ENCODE results near the gene GAS6. TPM values are rescaled to one million over a fixed set of nuclear protein-coding genes. Genes with fewer than 3 reads are reported as not detected.

The GAS6 gene
- total RNA-seq, 1 experiment from 2014 or later, result 49.4 TPM

GRCh38 chr13:113864273-113864890 is 506 bp upstream of the GAS6 start:
- DNase-seq (ENCODE audit: low read depth, low spot score), result no peak
- ChIA-PET POLR2A (no interaction called here), CTCF (no interaction called here), RAD21 (ENCODE audit: low non-redundant PET in 1 of 2, low total read pairs in 2 of 2, uncharacterized antibody in 2 of 2, unreplicated experiment in 2 of 2) (no interaction called here)
- Histone ChIP-seq H3K9ac (ENCODE audit: low read length) (peak overlapping the region; percentile 61), H3K9me2 (ENCODE audit: insufficient read depth) (no peaks in the 10 kb centered on the region), H2AFZ (ENCODE audit: low read depth, low read length, poor library complexity, severe bottlenecking) (peak overlapping the region; percentile 86), H3K27ac (ENCODE audit: low read depth, low read length) (no peak overlapping the region), H3K27me3 (ENCODE audit: insufficient read depth, low read length) (no peaks in the 10 kb centered on the region), H3K4me2 (ENCODE audit: low read length) (peak overlapping the region; percentile 97), H3K36me3 (ENCODE audit: control insufficient read depth in 1 of 2, insufficient read depth in 2 of 2, low read length in 2 of 2) (peaks cover 0 to 6% of the 10 kb centered on the region in 2 experiments; a peak in 1 of 4 replicates), H3K9me3 (ENCODE audit: control insufficient read depth in 1 of 2, insufficient read depth in 1 of 2, low read depth in 1 of 2, low read length in 2 of 2) (no peaks in the 10 kb centered on the region), H3K4me3 (replicated peaks in 1 of 2; ENCODE audit: low read depth in 1 of 2, low read length in 2 of 2) (peak overlapping the region; percentile 57 to 76), H3K4me1 (ENCODE audit: control insufficient read depth in 1 of 2, insufficient read depth in 2 of 2, low read length in 2 of 2) (peaks cover 10 to 39% of the 10 kb centered on the region in 2 experiments), H4K20me1 (ENCODE audit: insufficient read depth) (no peaks in the 10 kb centered on the region), H3K79me2 (ENCODE audit: insufficient read depth, low read length) (peaks cover 41% of the 10 kb centered on the region)
- TSS peak; percentile 82 for BruUV-seq (replicated peaks)
- no peak for TF ChIP-seq FOSL1 (IDR thresholded peaks at IDR 0.05; ENCODE audit: low read depth)
- TF ChIP-seq EZH2 (IDR thresholded peaks at IDR 0.05), result no peak
- no peak for TF ChIP-seq POLR2A (IDR thresholded peaks at IDR 0.05; ENCODE audit: borderline replicate concordance, extremely low read depth, insufficient read depth, insufficient read length)
- TF ChIP-seq, protein P1, sequence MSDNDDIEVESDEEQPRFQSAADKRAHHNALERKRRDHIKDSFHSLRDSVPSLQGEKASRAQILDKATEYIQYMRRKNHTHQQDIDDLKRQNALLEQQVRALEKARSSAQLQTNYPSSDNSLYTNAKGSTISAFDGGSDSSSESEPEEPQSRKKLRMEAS (IDR thresholded peaks at IDR 0.05), result no peak
- no peak for TF ChIP-seq RAD21 (IDR thresholded peaks at IDR 0.05; ENCODE audit: low read depth)
- TF ChIP-seq YY1 (IDR thresholded peaks at IDR 0.05; ENCODE audit: extremely low read depth, insufficient replicate concordance, low read depth, low read length), result no peak
- ATAC-seq, result peak; percentile 16; the same call in 1 of the 2 replicates
- intact Hi-C loops (cut with micrococcal nuclease), result no loop called here

GRCh38 chr13:113862931-113863523 is 849 bp downstream of the GAS6 start:
- TF ChIP-seq ZFX (IDR thresholded peaks at IDR 0.05), result no peak
- TF ChIP-seq JUND (IDR thresholded peaks at IDR 0.05), result no peak
- no peak for TF ChIP-seq SP1 (IDR thresholded peaks at IDR 0.05; ENCODE audit: low read depth)
- TF ChIP-seq, protein P2, sequence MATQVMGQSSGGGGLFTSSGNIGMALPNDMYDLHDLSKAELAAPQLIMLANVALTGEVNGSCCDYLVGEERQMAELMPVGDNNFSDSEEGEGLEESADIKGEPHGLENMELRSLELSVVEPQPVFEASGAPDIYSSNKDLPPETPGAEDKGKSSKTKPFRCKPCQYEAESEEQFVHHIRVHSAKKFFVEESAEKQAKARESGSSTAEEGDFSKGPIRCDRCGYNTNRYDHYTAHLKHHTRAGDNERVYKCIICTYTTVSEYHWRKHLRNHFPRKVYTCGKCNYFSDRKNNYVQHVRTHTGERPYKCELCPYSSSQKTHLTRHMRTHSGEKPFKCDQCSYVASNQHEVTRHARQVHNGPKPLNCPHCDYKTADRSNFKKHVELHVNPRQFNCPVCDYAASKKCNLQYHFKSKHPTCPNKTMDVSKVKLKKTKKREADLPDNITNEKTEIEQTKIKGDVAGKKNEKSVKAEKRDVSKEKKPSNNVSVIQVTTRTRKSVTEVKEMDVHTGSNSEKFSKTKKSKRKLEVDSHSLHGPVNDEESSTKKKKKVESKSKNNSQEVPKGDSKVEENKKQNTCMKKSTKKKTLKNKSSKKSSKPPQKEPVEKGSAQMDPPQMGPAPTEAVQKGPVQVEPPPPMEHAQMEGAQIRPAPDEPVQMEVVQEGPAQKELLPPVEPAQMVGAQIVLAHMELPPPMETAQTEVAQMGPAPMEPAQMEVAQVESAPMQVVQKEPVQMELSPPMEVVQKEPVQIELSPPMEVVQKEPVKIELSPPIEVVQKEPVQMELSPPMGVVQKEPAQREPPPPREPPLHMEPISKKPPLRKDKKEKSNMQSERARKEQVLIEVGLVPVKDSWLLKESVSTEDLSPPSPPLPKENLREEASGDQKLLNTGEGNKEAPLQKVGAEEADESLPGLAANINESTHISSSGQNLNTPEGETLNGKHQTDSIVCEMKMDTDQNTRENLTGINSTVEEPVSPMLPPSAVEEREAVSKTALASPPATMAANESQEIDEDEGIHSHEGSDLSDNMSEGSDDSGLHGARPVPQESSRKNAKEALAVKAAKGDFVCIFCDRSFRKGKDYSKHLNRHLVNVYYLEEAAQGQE (IDR thresholded peaks at IDR 0.05; ENCODE audit: low read depth), result no peak
- TF ChIP-seq POLR2AphosphoS5 (IDR thresholded peaks at IDR 0.05; ENCODE audit: low read depth, low read length), result no peak
- no peak for TF ChIP-seq ELF1 (IDR thresholded peaks at IDR 0.05; ENCODE audit: borderline replicate concordance, low read depth)
- no peak for TF ChIP-seq ZBTB33 (IDR thresholded peaks at IDR 0.05; ENCODE audit: extremely low read depth, insufficient replicate concordance, low read length)
- ChIA-PET RAD21 (ENCODE audit: low non-redundant PET in 1 of 2, low total read pairs in 2 of 2, uncharacterized antibody in 2 of 2, unreplicated experiment in 2 of 2) (no interaction called here), CTCF (interaction anchor here (0.8 kb wide), 1 partner anchor 84 kb away, joined by 3 read pairs; no protein-coding TSS in a partner anchor), POLR2A (no interaction called here)
- Histone ChIP-seq H3K27me3 (ENCODE audit: insufficient read depth, low read length) (no peaks in the 10 kb centered on the region), H3K36me3 (ENCODE audit: control insufficient read depth in 1 of 2, insufficient read depth in 2 of 2, low read length in 2 of 2) (peaks cover 0 to 17% of the 10 kb centered on the region in 2 experiments; a peak in 1 of 4 replicates), H3K4me1 (ENCODE audit: control insufficient read depth in 1 of 2, insufficient read depth in 2 of 2, low read length in 2 of 2) (peaks cover 10 to 39% of the 10 kb centered on the region in 2 experiments), H3K9ac (ENCODE audit: low read length) (peak overlapping the region; percentile 66), H3K4me3 (replicated peaks in 1 of 2; ENCODE audit: low read depth in 1 of 2, low read length in 2 of 2) (peak overlapping the region; percentile 52 to 76), H3K4me2 (ENCODE audit: low read length) (peak overlapping the region; percentile 97), H3K9me2 (ENCODE audit: insufficient read depth) (no peaks in the 10 kb centered on the region), H3K27ac (ENCODE audit: low read depth, low read length) (peak overlapping the region; percentile 70), H2AFZ (ENCODE audit: low read depth, low read length, poor library complexity, severe bottlenecking) (no peak overlapping the region), H3K9me3 (ENCODE audit: control insufficient read depth in 1 of 2, insufficient read depth in 1 of 2, low read depth in 1 of 2, low read length in 2 of 2) (peaks cover 0 to 6% of the 10 kb centered on the region in 2 experiments; a peak in 1 of 4 replicates), H3K79me2 (ENCODE audit: insufficient read depth, low read length) (peaks cover 54% of the 10 kb centered on the region), H4K20me1 (ENCODE audit: insufficient read depth) (no peaks in the 10 kb centered on the region)
- peak; percentile 54 for ATAC-seq
- no peak for DNase-seq (ENCODE audit: low read depth, low spot score)
- no TSS peak for BruUV-seq (replicated peaks)
- intact Hi-C loops (cut with micrococcal nuclease), result no loop called here

Measured in HCT116 (cell line).